ENCODE measurements around the gene CAMTA1. TPM values are rescaled to one million over a fixed set of nuclear protein-coding genes. Genes with fewer than 3 reads are reported as not detected.
A peak's percentile ranks its signal among the peaks of the same experiment; 100 is the strongest.

CAMTA1 gene
- total RNA-seq, 1 donor from 2014 or later, result 40.9 TPM

GRCh38 chr1:7425771-7426170 lies 640.5 kb downstream of the CAMTA1 start:
- no peak for DNase-seq (ENCODE audit: low read depth in 2 of 2)

GRCh38 chr1:7426780-7427604 lies 641.7 kb downstream of the CAMTA1 start:
- DNase-seq (ENCODE audit: low read depth in 2 of 2), result no peak

- DNase-seq (ENCODE audit: low read depth in 2 of 2), result peak; percentile 6 to 35
These were observed 642.5 kb downstream of the CAMTA1 start for GRCh38 chr1:7427605-7428300.

GRCh38 chr1:7429290-7429689 lies 644.0 kb downstream of the CAMTA1 start:
- DNase-seq (ENCODE audit: low read depth in 2 of 2), result no peak

GRCh38 chr1:7430047-7430608 lies 644.9 kb downstream of the CAMTA1 start:
- no peak for DNase-seq (ENCODE audit: low read depth in 2 of 2)

- no peak for DNase-seq (ENCODE audit: low read depth in 2 of 2)
These were observed 645.4 kb downstream of the CAMTA1 start for GRCh38 chr1:7430691-7431090.

GRCh38 chr1:7432102-7432899 lies 647.0 kb downstream of the CAMTA1 start:
- no peak for DNase-seq (ENCODE audit: low read depth in 2 of 2)

- no peak for DNase-seq (ENCODE audit: low read depth in 2 of 2)
These were observed 647.7 kb downstream of the CAMTA1 start for GRCh38 chr1:7432900-7433380.

GRCh38 chr1:7434566-7434965 lies 649.3 kb downstream of the CAMTA1 start:
- DNase-seq (ENCODE audit: low read depth in 2 of 2), result no peak

GRCh38 chr1:7435276-7436055 lies 650.2 kb downstream of the CAMTA1 start:
- no peak for DNase-seq (ENCODE audit: low read depth in 2 of 2)

GRCh38 chr1:7436056-7437005 lies 651.1 kb downstream of the CAMTA1 start:
- no peak for DNase-seq (ENCODE audit: low read depth in 2 of 2)

- DNase-seq (ENCODE audit: low read depth in 2 of 2), result no peak
These were observed 651.8 kb downstream of the CAMTA1 start for GRCh38 chr1:7437036-7437435.

GRCh38 chr1:7437608-7438395 lies 652.5 kb downstream of the CAMTA1 start:
- no peak for DNase-seq (ENCODE audit: low read depth in 2 of 2)

- no peak for DNase-seq (ENCODE audit: low read depth in 2 of 2)
These were observed 653.1 kb downstream of the CAMTA1 start for GRCh38 chr1:7438396-7438785.

- no peak for DNase-seq (ENCODE audit: low read depth in 2 of 2)
These were observed 653.8 kb downstream of the CAMTA1 start for GRCh38 chr1:7438921-7439655.

GRCh38 chr1:7440154-7440553 lies 654.9 kb downstream of the CAMTA1 start:
- no peak for DNase-seq (ENCODE audit: low read depth in 2 of 2)

GRCh38 chr1:7441143-7441841 lies 656.0 kb downstream of the CAMTA1 start:
- no peak for DNase-seq (ENCODE audit: low read depth in 2 of 2)

GRCh38 chr1:7442036-7442435 lies 656.8 kb downstream of the CAMTA1 start:
- no peak for DNase-seq (ENCODE audit: low read depth in 2 of 2)

Data from lung microvascular endothelial cell (primary cell).